Measurements from ENCODE around the gene CNTN4. TPM values are rescaled to one million over a fixed set of nuclear protein-coding genes. Genes with fewer than 3 reads are reported as not detected.

CNTN4 gene
- total RNA-seq, 1 experiment from 2014 or later: not detected

DNA sequence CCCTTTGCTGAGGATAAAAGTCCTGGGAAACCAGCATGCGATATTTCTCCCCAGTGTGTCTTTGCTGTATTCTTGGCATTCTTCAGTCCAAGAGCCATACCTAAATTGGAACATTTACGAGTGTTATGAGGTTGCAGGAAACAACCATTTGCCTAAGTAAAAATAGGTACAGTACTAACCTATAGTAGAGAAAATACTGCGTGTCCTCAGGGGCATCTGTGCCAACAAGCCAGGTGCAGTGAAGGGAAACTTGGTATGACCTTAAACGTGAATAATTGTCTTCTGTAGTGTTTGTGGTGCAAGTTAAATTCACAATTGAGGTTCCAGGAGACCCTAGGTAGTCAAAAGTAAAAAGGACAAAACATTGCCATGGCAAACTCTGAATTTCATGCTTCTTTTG, 999.3 kb downstream of the CNTN4 start:
- DNase-seq (ENCODE audit: low read depth): no peak

GRCh38 chr3:3101660-3102458, 1003.2 kb downstream of the CNTN4 start:
- DNase-seq (ENCODE audit: low read depth): no peak

DNA sequence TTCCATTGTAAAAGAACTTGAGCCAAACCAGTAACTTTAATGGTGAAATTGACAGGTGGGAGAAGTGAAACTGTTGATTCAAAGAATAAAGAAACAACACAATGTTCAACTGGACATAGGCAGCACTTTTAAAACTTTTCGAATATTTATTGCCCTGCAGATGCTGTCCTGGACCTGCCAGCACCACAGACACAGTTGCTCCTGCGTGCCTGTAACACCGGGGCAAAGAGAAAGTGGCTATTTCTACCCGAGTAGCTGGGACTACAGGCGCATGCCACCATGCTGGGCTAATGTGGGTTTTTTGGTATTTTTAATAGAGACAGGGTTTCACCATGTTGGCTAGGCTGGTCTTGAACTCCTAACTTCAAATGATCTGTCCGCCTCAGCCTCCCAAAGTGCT, 1004.1 kb downstream of the CNTN4 start:
- DNase-seq (ENCODE audit: low read depth): no peak

DNA sequence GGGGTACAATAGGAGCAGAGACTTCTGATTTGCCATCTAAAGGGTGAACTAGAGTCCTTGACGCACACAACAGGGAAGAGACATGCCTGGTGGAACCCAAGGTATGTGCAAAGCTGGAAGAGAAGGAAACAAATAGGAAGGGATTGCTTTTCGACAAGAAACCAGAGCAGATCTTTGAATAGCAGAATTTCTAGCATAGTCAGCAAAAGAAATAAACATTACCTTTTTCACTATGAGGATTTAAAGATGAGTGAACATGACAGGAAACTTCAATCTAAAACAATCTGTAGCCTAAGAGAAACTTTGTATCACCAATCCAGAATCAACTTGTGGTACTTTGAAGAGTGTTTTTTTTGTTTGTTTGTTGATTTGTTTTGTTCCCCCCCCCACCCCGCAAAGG, 1006.6 kb downstream of the CNTN4 start:
- no peak for DNase-seq (ENCODE audit: low read depth)

- no peak for DNase-seq (ENCODE audit: low read depth)
Observed at GRCh38 chr3:3105815-3106214, 1007.1 kb downstream of the CNTN4 start.

DNA sequence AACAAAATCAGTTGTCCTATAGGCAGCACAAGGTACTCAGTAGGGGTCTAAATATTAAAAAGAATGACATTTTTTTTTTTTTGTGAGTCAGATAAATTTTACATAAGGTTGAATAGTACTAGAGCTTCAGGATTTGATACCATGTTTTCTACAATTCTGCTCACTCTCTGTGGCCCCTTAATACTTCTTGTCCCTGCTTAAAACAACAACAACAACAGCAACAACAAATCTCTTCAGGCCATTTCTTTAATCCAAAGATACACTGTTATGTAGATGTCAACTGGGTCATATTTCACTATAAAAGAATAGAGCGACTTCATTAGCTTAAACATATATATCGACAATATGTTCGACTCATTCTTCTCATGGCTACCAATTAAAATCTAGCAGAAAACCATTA, 1008.5 kb downstream of the CNTN4 start:
- no peak for DNase-seq (ENCODE audit: low read depth)
